GM23248 (cell line): ENCODE results near the gene CEP41. TPM values are rescaled to one million over a fixed set of nuclear protein-coding genes. Genes with fewer than 3 reads are reported as not detected.

Experiments
- DNase-seq: peaks from one replicate; pipeline ENCODE4 v3.0.0-alpha.2; 2015
- H2AFZ ChIP-seq: fragments of 200-600 bp; sonication (generic); 2 replicates; pipeline ENCODE4 v1.6.1; 2016; ENCODE audit warnings: antibody characterized with exemption
- H3F3A ChIP-seq: fragments of 200-600 bp; sonication (generic); 2 replicates; pipeline ENCODE4 v1.6.1; 2016; ENCODE audit warnings: mild to moderate bottlenecking, antibody characterized with exemption, mixed run types; ENCODE audit not compliant: insufficient read depth
- H3K27ac ChIP-seq: fragments of 200-600 bp; sonication (generic); 2 replicates; pipeline ENCODE4 v1.5.1; 2016; ENCODE audit warnings: mild to moderate bottlenecking
- H3K27me3 ChIP-seq: fragments of 200-600 bp; sonication (generic); replicated peaks from 2 replicates; pipeline ENCODE4 v1.6.1; 2016; ENCODE audit warnings: mild to moderate bottlenecking; ENCODE audit not compliant: insufficient read depth
- H3K36me3 ChIP-seq: fragments of 200-600 bp; sonication (generic); 2 replicates; pipeline ENCODE4 v1.6.1; 2016; ENCODE audit warnings: low read depth, mild to moderate bottlenecking
- H3K4me1 ChIP-seq: fragments of 200-600 bp; sonication (generic); 2 replicates; pipeline ENCODE4 v1.6.1; 2016; ENCODE audit warnings: mild to moderate bottlenecking; ENCODE audit not compliant: insufficient read depth
- H3K4me2 ChIP-seq: fragments of 200-600 bp; sonication (generic); one replicate; pipeline ENCODE4 v1.6.1; 2016; ENCODE audit warnings: mild to moderate bottlenecking; ENCODE audit not compliant: unreplicated experiment
- H3K4me3 ChIP-seq: fragments of 200-600 bp; sonication (generic); 2 replicates; pipeline ENCODE4 v1.5.1; 2016; ENCODE audit warnings: mild to moderate bottlenecking
- H3K79me2 ChIP-seq: fragments of 200-600 bp; sonication (generic); 2 replicates; pipeline ENCODE4 v1.6.1; 2016; ENCODE audit warnings: mild to moderate bottlenecking; ENCODE audit not compliant: insufficient read depth
- H3K9ac ChIP-seq: fragments of 200-600 bp; sonication (generic); 2 replicates; pipeline ENCODE4 v1.6.1; 2016; ENCODE audit warnings: mild to moderate bottlenecking
- H3K9me2 ChIP-seq: fragments of 200-600 bp; sonication (generic); 2 replicates; pipeline ENCODE4 v1.6.1; 2016; ENCODE audit warnings: mixed run types, mild to moderate bottlenecking, moderate library complexity; ENCODE audit not compliant: insufficient read depth
- H3K9me3 ChIP-seq: fragments of 200-600 bp; sonication (generic); one replicate; pipeline ENCODE4 v1.6.1; 2017; ENCODE audit warnings: low read depth
- H4K20me1 ChIP-seq: fragments of 200-600 bp; sonication (generic); 2 replicates; pipeline ENCODE4 v1.6.0; 2016; ENCODE audit not compliant: insufficient read depth
- EZH2 ChIP-seq: fragments of 200-600 bp; sonication (generic); IDR thresholded peaks from 2 replicates; pipeline ENCODE4 v1.6.1; 2018; ENCODE audit warnings: antibody characterized with exemption, mild to moderate bottlenecking; ENCODE audit not compliant: insufficient read depth, poor library complexity, severe bottlenecking
- EZH2phosphoT487 ChIP-seq: fragments of 200-600 bp; sonication (generic); IDR thresholded peaks from 2 replicates; pipeline ENCODE4 v1.6.1; 2018; ENCODE audit warnings: antibody characterized with exemption, moderate library complexity, mild to moderate bottlenecking, low read depth; ENCODE audit not compliant: insufficient read depth
- WGBS, 2 experiments: methylation state at CpG; one replicate each; pipeline ENCODE4 v1.1.6; 2015 to 2017; ENCODE audit warnings: low lambda C conversion rate in 2 of 2, low coverage in 1 of 2; ENCODE audit errors: missing lambda C conversion rate in 2 of 2; 5-methylcytosine and 5-hydroxymethylcytosine counted together
- in situ Hi-C: fragments of 300-500 bp; cut with MboI; formaldehyde crosslinking; loops from 2 replicates; pipeline ENCODE4 v1.15.0; 2020
- polyA plus RNA-seq: library from polyadenylated mRNA; unstranded; fragments of >200 nt; fragmentation: Nextera tagmentation; extraction: Ambion mirVana; gene quantifications from 2 replicates; pipeline ENCODE4 v1.2.1, GENCODE V29; 2016
- total RNA-seq: library from RNA; depleted of rRNA; stranded (reverse); fragments of >200 nt; shearing (Covaris generic); gene quantifications from 2 replicates; pipeline ENCODE4 v1.2.3, GENCODE V29; 2014

The CEP41 gene
- total and polyA plus RNA-seq, 2 experiments from 2014 or later = 18.3 to 32.3 TPM

DNA sequence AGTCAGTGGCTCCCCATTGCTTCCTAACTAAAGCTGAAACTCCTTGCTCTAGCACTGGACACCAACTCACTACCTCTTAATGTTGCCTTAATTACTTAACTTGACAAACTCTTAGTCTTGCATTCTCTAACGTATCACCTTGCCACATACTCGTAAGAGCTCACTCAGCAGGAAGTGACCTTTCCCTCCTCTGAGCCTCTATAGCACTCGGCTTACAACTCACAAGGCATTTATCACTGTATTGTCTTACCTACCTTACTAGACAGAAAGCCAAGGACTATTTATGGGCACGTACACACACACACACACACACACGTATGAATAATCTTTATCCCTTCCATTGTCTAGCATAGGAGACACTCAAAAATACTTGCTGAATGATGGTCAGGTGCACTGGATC lies 21.2 kb downstream of the CEP41 start:
- WGBS, 2 experiments = 91 to 94% methylated on average over 5 of the region's 5 CpGs
- H3K27me3 ChIP-seq = no peaks in the 10 kb centered on the region
- no peaks in the 10 kb centered on the region for H3K36me3 ChIP-seq
- no peaks in the 10 kb centered on the region for H3K79me2 ChIP-seq
- in situ Hi-C loops = no loop called here
- peaks cover 17% of the 10 kb centered on the region; the same call in 1 of the 2 replicates for H3K4me1 ChIP-seq
- H3K9ac ChIP-seq = no peak overlapping the region
- H3K27ac ChIP-seq = no peak overlapping the region
- peaks cover 4% of the 10 kb centered on the region; the same call in 1 of the 2 replicates for H3F3A ChIP-seq
- no peak for DNase-seq
- H3K9me2 ChIP-seq = no peaks in the 10 kb centered on the region
- no peaks in the 10 kb centered on the region for H4K20me1 ChIP-seq
- no peaks in the 10 kb centered on the region for H3K9me3 ChIP-seq
- H3K4me3 ChIP-seq = no peak overlapping the region
- H2AFZ ChIP-seq = no peak overlapping the region
- no peak for TF ChIP-seq EZH2phosphoT487
- TF ChIP-seq EZH2 = no peak
- no peak overlapping the region for H3K4me2 ChIP-seq

DNA sequence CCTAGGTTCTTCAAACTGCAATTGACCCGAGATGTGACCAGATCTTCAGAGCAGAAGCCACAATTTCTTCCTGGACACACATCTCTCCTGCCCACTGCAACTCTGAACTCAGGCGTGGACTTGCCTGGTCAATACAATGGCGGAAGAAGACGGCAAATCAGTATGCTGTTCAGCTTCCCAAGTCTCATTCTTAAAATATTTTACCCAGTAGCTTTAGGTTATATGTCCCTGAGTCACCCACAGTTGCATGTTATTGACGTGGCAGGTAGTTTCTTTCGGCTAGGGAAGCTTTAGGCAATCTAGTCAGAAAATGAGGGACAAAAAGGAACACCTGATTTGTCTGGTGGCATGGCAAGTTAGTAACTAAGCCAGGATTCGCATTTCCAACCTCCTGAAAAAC lies 22.5 kb downstream of the CEP41 start:
- H3K4me1 ChIP-seq = peaks cover 17% of the 10 kb centered on the region; the same call in 1 of the 2 replicates
- H3K79me2 ChIP-seq = no peaks in the 10 kb centered on the region
- no peak overlapping the region for H2AFZ ChIP-seq
- no peak overlapping the region for H3K4me3 ChIP-seq
- no peak overlapping the region for H3K4me2 ChIP-seq
- H3K9me3 ChIP-seq = no peaks in the 10 kb centered on the region
- no peak for DNase-seq
- in situ Hi-C loops = no loop called here
- peaks cover 4% of the 10 kb centered on the region; the same call in 1 of the 2 replicates for H3F3A ChIP-seq
- 97 to 98% methylated on average over 7 of the region's 7 CpGs for WGBS, 2 experiments
- H3K36me3 ChIP-seq = no peaks in the 10 kb centered on the region
- H3K27ac ChIP-seq = no peak overlapping the region
- TF ChIP-seq EZH2phosphoT487 = no peak
- no peak for TF ChIP-seq EZH2
- H3K9ac ChIP-seq = no peak overlapping the region
- H3K27me3 ChIP-seq = no peaks in the 10 kb centered on the region
- H4K20me1 ChIP-seq = no peaks in the 10 kb centered on the region
- no peaks in the 10 kb centered on the region for H3K9me2 ChIP-seq

DNA sequence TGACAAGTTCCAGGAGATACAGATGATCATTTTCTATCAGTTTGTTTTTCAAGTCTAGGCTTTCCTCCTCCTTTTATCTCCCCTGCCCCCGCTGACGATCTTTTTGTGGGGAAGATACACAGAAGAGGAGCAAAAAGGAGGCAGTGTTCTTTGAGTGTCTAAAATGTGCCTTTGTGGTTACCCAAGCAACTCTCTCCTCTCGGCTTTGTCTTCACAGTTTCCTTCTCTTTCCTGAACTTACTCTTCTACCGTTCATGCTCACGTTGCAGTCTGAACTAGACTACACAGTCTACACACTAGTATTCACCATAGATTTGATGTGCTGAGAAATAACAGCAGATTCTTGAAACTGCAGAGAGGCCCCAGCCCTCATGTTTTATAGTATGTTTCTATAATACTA lies 23.6 kb downstream of the CEP41 start:
- in situ Hi-C loops = no loop called here
- H3K36me3 ChIP-seq = no peaks in the 10 kb centered on the region

DNA sequence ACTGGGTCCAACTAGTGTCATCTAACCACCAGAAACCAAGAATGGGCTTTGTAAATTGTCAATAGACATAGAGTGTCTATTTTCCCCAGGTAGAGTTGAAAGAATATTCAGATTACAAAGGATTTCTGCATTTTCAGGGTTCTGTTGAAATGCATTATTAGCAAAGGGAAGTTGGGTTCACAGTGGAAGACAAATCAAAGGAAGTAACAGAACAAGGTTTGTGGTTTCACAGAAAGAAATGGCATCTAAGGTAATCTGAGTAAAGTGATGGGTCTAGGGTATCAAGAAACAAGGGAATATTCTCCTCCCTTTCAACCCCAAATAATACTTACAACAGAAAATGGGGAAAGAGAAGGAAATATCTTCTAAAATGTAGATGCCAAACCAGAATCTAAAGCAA lies 25.8 kb downstream of the CEP41 start:
- H3F3A ChIP-seq = no peaks in the 10 kb centered on the region
- H4K20me1 ChIP-seq = no peaks in the 10 kb centered on the region
- no peaks in the 10 kb centered on the region for H3K27me3 ChIP-seq
- H3K4me1 ChIP-seq = no peaks in the 10 kb centered on the region
- in situ Hi-C loops = no loop called here
- H3K9ac ChIP-seq = no peak overlapping the region
- H3K4me3 ChIP-seq = no peak overlapping the region
- no peak overlapping the region for H3K27ac ChIP-seq
- no peak overlapping the region for H3K4me2 ChIP-seq
- no peak for DNase-seq
- no peak for TF ChIP-seq EZH2
- TF ChIP-seq EZH2phosphoT487 = no peak
- H2AFZ ChIP-seq = no peak overlapping the region
- H3K9me3 ChIP-seq = no peaks in the 10 kb centered on the region
- no peaks in the 10 kb centered on the region for H3K9me2 ChIP-seq
- H3K36me3 ChIP-seq = no peaks in the 10 kb centered on the region
- H3K79me2 ChIP-seq = no peaks in the 10 kb centered on the region

More for the DNA sequence above, 23.6 kb downstream of the CEP41 start:
- peaks cover 15% of the 10 kb centered on the region; the same call in 1 of the 2 replicates for H3K4me1 ChIP-seq
- H3K9me2 ChIP-seq = no peaks in the 10 kb centered on the region
- no peaks in the 10 kb centered on the region for H3K79me2 ChIP-seq
- DNase-seq = no peak
- 79 to 88% methylated on average over 5 of the region's 5 CpGs for WGBS, 2 experiments
- peaks cover 4% of the 10 kb centered on the region; the same call in 1 of the 2 replicates for H3F3A ChIP-seq
- no peak overlapping the region for H3K9ac ChIP-seq
- no peak overlapping the region for H3K4me2 ChIP-seq
- H3K4me3 ChIP-seq = no peak overlapping the region
- no peak for TF ChIP-seq EZH2phosphoT487
- no peak for TF ChIP-seq EZH2
- H3K27ac ChIP-seq = no peak overlapping the region
- H3K9me3 ChIP-seq = no peaks in the 10 kb centered on the region
- H3K27me3 ChIP-seq = no peaks in the 10 kb centered on the region
- H4K20me1 ChIP-seq = no peaks in the 10 kb centered on the region
- H2AFZ ChIP-seq = no peak overlapping the region

DNA sequence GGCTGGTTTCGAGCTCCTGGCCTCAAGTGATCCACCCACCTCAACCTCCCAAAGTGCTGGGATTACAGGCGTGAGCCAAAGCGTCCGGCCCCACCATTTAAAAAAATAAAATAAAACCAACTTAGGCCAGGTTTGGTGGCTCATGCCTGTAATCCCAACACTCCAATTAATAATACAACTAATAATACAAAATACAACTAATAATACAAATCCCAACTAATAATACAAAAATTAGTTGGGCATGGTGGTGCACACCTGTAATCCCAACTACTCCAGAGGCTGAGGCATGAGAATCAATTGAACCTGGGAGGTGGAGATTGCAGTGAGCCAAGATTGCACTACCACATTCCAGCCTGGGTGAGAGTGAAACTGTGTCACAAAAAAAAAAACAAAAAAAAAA lies 27.6 kb downstream of the CEP41 start:
- Histone ChIP-seq H3K79me2 (no peaks in the 10 kb centered on the region), H3K4me2 (no peak overlapping the region), H3K27me3 (no peaks in the 10 kb centered on the region), H3K9me3 (no peaks in the 10 kb centered on the region), H4K20me1 (no peaks in the 10 kb centered on the region), H3K4me1 (peaks cover 13% of the 10 kb centered on the region), H3F3A (peaks cover 6% of the 10 kb centered on the region; the same call in 1 of the 2 replicates), H2AFZ (no peak overlapping the region), H3K36me3 (no peaks in the 10 kb centered on the region), H3K4me3 (no peak overlapping the region), H3K9ac (no peak overlapping the region), H3K27ac (no peak overlapping the region), H3K9me2 (no peaks in the 10 kb centered on the region)
- in situ Hi-C loops = no loop called here
- 98% methylated on average over 4 of the region's 4 CpGs for WGBS, 2 experiments
- TF ChIP-seq EZH2 (no peak), EZH2phosphoT487 (no peak)
- DNase-seq = no peak
